Vagina (tissue), 2 donors: ENCODE data around the gene PDGFC.

Experiments
- CTCF ChIP-seq, 3 experiments: fragments of 450-650 bp in 2 of 3; fragments of 200-600 bp in 1 of 3; sonication (generic) in 1 of 3; IDR thresholded peaks; one replicate each; pipeline ENCODE4 v1.5.1; 2017 to 2019; ENCODE audit warnings: antibody characterized with exemption in 3 of 3, mild to moderate bottlenecking in 2 of 3, moderate library complexity in 2 of 3
- POLR2A ChIP-seq, 2 donors: fragments of 450-650 bp; IDR thresholded peaks; one replicate each; pipeline ENCODE4 v1.6.1; 2017; ENCODE audit warnings: antibody characterized with exemption in 2 of 2, mild to moderate bottlenecking in 2 of 2, moderate library complexity in 2 of 2
- POLR2AphosphoS5 ChIP-seq, 2 donors: sonication (generic); formaldehyde crosslinking; IDR thresholded peaks; one replicate each; pipeline ENCODE4 v1.9.0; 2017; ENCODE audit warnings: antibody characterized with exemption in 2 of 2, mild to moderate bottlenecking in 2 of 2, low read depth in 1 of 2; ENCODE audit not compliant: insufficient read depth in 1 of 2

GRCh38 chr4:156898373-156899117 is 73.1 kb downstream of the PDGFC start:
- no peak for TF ChIP-seq CTCF (IDR thresholded peaks at IDR 0.05)
- TF ChIP-seq POLR2A (IDR thresholded peaks at IDR 0.05): no peak
- TF ChIP-seq POLR2AphosphoS5 (IDR thresholded peaks at IDR 0.05; ENCODE audit: insufficient read depth in 1 of 2, low read depth in 1 of 2): no peak
